Hematopoietic multipotent progenitor cell treated with erythropoietin and hydrocortisone succinate and interleukin-3 and kit ligand, for 15 days (in vitro differentiated cells): ENCODE data around the gene ATP11A.
A peak's percentile ranks its signal among the peaks of the same experiment; 100 is the strongest.

Experiments used
- DNase-seq: peaks from one replicate; pipeline ENCODE4 v3.0.0-alpha.2; 2015; ENCODE audit warnings: low spot score

ATP11A gene

GRCh38 chr13:112710855-112711527 lies 21.2 kb downstream of the ATP11A start:
- no peak for DNase-seq

GRCh38 chr13:112711528-112712265 lies 21.9 kb downstream of the ATP11A start:
- DNase-seq: peak; percentile 89

- DNase-seq: no peak
These were observed 22.8 kb downstream of the ATP11A start for GRCh38 chr13:112712451-112713207.

GRCh38 chr13:112713517-112714253 lies 23.8 kb downstream of the ATP11A start:
- no peak for DNase-seq

- DNase-seq: no peak
These were observed 24.7 kb downstream of the ATP11A start for GRCh38 chr13:112714376-112715174.

GRCh38 chr13:112715210-112715609 lies 25.4 kb downstream of the ATP11A start:
- DNase-seq: no peak

GRCh38 chr13:112715715-112716460 lies 26.1 kb downstream of the ATP11A start:
- DNase-seq: no peak

- DNase-seq: no peak
These were observed 26.6 kb downstream of the ATP11A start for GRCh38 chr13:112716461-112716820.

GRCh38 chr13:112716841-112717520 lies 27.1 kb downstream of the ATP11A start:
- DNase-seq: no peak

GRCh38 chr13:112718318-112718717 lies 28.5 kb downstream of the ATP11A start:
- no peak for DNase-seq

GRCh38 chr13:112719016-112719415 lies 29.2 kb downstream of the ATP11A start:
- no peak for DNase-seq

GRCh38 chr13:112719556-112719955 lies 29.7 kb downstream of the ATP11A start:
- no peak for DNase-seq

GRCh38 chr13:112720251-112720650 lies 30.4 kb downstream of the ATP11A start:
- no peak for DNase-seq

GRCh38 chr13:112720814-112721197 lies 31.0 kb downstream of the ATP11A start:
- DNase-seq: no peak

- no peak for DNase-seq
These were observed 31.6 kb downstream of the ATP11A start for GRCh38 chr13:112721198-112722104.

- peak; percentile 63 for DNase-seq
These were observed 32.8 kb downstream of the ATP11A start for GRCh38 chr13:112722433-112723263.

GRCh38 chr13:112723771-112724170 lies 33.9 kb downstream of the ATP11A start:
- no peak for DNase-seq

GRCh38 chr13:112724788-112725345 lies 35.0 kb downstream of the ATP11A start:
- no peak for DNase-seq
